ENCODE measurements around the gene TSTD1.
"Not testable (repeated sequence)": the region's sequence is repeated elsewhere in the genome, so short reads cannot be mapped to it uniquely, and the experiment has no call there.

Gene TSTD1

DNA sequence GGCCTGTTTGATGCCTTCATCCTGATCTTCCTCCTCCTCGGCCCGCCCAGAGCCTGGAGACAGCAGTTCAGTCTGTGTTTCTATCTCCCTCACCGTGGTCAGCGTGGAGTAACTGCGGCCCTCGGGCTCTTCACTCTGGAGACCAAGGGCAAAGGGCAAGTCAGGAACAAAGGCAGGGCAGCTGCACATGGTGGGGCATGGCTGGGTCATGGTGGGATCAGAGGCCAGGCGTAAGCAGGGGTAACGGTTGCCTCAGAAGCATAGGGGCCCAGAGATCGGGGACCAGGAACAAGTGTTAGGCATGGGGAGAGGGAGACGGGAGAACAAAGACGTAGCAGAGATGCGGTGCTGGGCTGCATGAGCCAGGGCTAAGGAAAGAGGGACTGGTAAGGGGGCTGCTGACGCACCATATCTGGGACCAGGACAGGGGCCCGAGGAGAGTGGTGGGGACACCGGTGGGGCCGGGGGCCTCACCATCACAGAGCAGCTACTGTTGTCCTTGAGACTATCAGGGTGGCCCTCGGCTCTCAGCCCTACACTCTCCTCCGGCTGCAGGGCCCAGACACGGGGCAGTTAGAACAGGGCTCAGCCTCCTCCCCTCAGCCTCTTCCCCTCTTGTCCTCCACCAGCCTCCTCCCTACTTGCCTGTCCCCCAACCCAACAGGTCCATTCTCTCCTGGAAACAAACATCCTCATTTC, 34.1 kb upstream of the TSTD1 start:
- no peak overlapping the region for H3K4me3 Mint-ChIP-seq
- no peaks in the 10 kb centered on the region for H3K27me3 Mint-ChIP-seq
- H3K4me1 Mint-ChIP-seq, result peaks cover 55% of the 10 kb centered on the region
- ATAC-seq (no peak), DNase-seq (no peak)
- H3K9me3 Mint-ChIP-seq, result no peaks in the 10 kb centered on the region
- H3K27ac Mint-ChIP-seq, result peak overlapping the region in 1 of 2 donors; percentile 83

- no peak for ATAC-seq
- Mint-ChIP-seq H3K27ac (no peak overlapping the region), H3K4me3 (no peak overlapping the region), H3K9me3 (no peaks in the 10 kb centered on the region), H3K27me3 (no peaks in the 10 kb centered on the region), H3K4me1 (peaks cover 65% of the 10 kb centered on the region)
- DNase-seq, result peak; percentile 41 to 49
These were observed 33.2 kb upstream of the TSTD1 start for GRCh38 chr1:161071886-161072371.

DNA sequence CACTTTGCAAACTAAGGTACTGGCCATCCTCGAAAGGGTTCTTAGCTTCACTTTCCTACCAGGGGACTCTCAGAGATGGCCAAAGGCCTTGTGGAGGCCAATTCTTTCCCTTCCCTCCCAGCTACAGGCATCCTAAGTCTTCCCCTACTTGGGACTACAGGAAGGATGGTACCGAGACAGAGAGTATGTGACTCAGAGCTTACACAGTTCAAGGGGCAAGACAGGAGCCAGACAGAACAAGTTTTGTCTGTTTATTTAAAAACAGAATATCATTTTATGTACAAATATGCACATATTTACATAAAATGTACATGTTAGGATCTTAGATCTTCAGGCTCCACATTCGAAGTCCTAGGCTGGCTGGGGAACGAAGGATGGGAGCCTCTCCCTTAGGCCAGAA, 32.0 kb upstream of the TSTD1 start:
- no peak for DNase-seq
- peaks cover 77% of the 10 kb centered on the region for H3K4me1 Mint-ChIP-seq
- H3K9me3 Mint-ChIP-seq, result no peaks in the 10 kb centered on the region
- H3K27me3 Mint-ChIP-seq, result no peaks in the 10 kb centered on the region
- H3K4me3 Mint-ChIP-seq, result no peak overlapping the region
- H3K27ac Mint-ChIP-seq, result peak overlapping the region in 1 of 2 donors; percentile 99
- ATAC-seq, result no peak

GRCh38 chr1:161069731-161070270, 31.0 kb upstream of the TSTD1 start, which contains the start of gene ARHGAP30:
TSS of gene ARHGAP30 (minus strand) at chr1:161069891. CDS start at chr1:161069624, 267 bp downstream.
- H3K27ac Mint-ChIP-seq, result peak within 1 kb of the TSS; percentile 97 to 99
- peak; percentile 92 for ATAC-seq
- H3K9me3 Mint-ChIP-seq, result no peaks in the 10 kb centered on the region
- H3K27me3 Mint-ChIP-seq, result no peaks in the 10 kb centered on the region
- peaks cover 83% of the 10 kb centered on the region for H3K4me1 Mint-ChIP-seq
- peak; percentile 77 to 91 for DNase-seq
- peak within 1 kb of the TSS; percentile 83 to 94 for H3K4me3 Mint-ChIP-seq

GRCh38 chr1:161069241-161069640, 30.5 kb upstream of the TSTD1 start:
- Mint-ChIP-seq H3K4me3 (peak overlapping the region; percentile 83 to 94), H3K9me3 (no peaks in the 10 kb centered on the region), H3K4me1 (peaks cover 83% of the 10 kb centered on the region), H3K27me3 (no peaks in the 10 kb centered on the region), H3K27ac (peak overlapping the region; percentile 97 to 99)
- DNase-seq (no peak), ATAC-seq (no peak)

DNA sequence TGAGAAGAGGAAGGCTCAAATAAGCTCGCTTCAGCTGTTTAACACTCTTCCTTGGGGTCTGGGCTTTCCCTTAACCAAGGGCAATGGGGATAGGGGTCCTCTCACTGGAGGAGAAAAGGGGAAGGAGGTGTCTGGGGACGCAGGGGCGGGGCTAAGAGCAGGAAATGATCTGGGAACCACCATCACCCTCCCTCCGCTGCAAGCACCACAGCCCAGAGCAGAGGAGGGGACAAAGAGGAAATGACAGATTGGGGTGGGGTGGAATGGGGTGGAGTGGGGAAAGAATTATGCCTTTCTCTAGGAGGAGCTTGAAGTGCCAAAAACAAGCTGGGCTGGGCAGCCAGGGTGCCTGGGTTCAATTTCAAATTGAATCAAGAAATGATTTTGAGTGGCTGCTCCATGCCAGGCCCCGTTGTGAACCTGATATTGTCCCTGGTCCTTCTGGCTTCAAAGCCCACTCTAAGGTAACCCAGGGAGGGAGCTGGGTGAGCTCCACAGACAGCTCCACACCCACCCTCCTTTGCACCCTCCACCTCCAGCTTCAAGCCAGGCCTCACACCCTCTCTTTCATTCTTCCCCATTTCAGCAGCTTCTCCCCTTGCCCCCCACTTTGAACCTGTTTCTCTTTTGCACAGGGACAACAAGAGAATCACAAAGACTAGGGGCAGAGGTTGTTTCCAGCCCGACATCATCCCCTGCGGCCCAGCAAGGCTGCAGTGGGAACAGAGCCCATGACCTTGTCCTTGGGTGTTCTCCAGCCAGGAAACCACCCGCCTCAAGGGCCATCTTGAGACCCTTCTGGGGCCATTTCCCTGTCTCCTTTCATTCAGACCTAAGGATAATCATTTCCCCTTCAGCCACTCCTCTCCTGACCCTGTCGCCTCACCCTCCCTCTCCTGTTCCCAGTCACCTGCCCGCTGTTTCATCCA, 29.8 kb upstream of the TSTD1 start:
- H3K27me3 Mint-ChIP-seq, result no peaks in the 10 kb centered on the region
- H3K4me3 Mint-ChIP-seq, result peak overlapping the region; percentile 83 to 94
- H3K9me3 Mint-ChIP-seq, result no peaks in the 10 kb centered on the region
- ATAC-seq (peak; percentile 72), DNase-seq (peak; percentile 44 to 80)
- peak overlapping the region; percentile 97 to 99 for H3K27ac Mint-ChIP-seq
- peaks cover 83% of the 10 kb centered on the region for H3K4me1 Mint-ChIP-seq

GRCh38 chr1:161066694-161067093, 27.9 kb upstream of the TSTD1 start:
- no peaks in the 10 kb centered on the region for H3K9me3 Mint-ChIP-seq
- H3K27ac Mint-ChIP-seq, result peak overlapping the region; percentile 74 to 97
- peak overlapping the region; percentile 83 to 94 for H3K4me3 Mint-ChIP-seq
- H3K27me3 Mint-ChIP-seq, result no peaks in the 10 kb centered on the region
- peaks cover 84% of the 10 kb centered on the region for H3K4me1 Mint-ChIP-seq
- DNase-seq (no peak), ATAC-seq (peak; percentile 25)

GRCh38 chr1:161065681-161066080, 26.9 kb upstream of the TSTD1 start:
- ATAC-seq, H3K9me3 Mint-ChIP-seq, H3K27me3 Mint-ChIP-seq, DNase-seq: not testable (repeated sequence)
- Mint-ChIP-seq H3K4me1 (peaks cover 81% of the 10 kb centered on the region), H3K4me3 (peak overlapping the region; percentile 53 to 55), H3K27ac (peak overlapping the region; percentile 44 to 89)

GRCh38 chr1:161063936-161064335, 25.2 kb upstream of the TSTD1 start:
- not testable (repeated sequence) for ATAC-seq, H3K9me3 Mint-ChIP-seq, DNase-seq, H3K27me3 Mint-ChIP-seq
- peaks cover 88% of the 10 kb centered on the region for H3K4me1 Mint-ChIP-seq
- peak overlapping the region in 1 of 2 donors; percentile 77 for H3K27ac Mint-ChIP-seq
- peak overlapping the region; percentile 73 to 83 for H3K4me3 Mint-ChIP-seq

- H3K9me3 Mint-ChIP-seq, result no peaks in the 10 kb centered on the region
- H3K27ac Mint-ChIP-seq, result no peak overlapping the region
- no peaks in the 10 kb centered on the region for H3K27me3 Mint-ChIP-seq
- DNase-seq (no peak), ATAC-seq (no peak)
- no peak overlapping the region for H3K4me3 Mint-ChIP-seq
- peaks cover 82% of the 10 kb centered on the region for H3K4me1 Mint-ChIP-seq
These were observed 22.7 kb upstream of the TSTD1 start for GRCh38 chr1:161061419-161061818.

DNA sequence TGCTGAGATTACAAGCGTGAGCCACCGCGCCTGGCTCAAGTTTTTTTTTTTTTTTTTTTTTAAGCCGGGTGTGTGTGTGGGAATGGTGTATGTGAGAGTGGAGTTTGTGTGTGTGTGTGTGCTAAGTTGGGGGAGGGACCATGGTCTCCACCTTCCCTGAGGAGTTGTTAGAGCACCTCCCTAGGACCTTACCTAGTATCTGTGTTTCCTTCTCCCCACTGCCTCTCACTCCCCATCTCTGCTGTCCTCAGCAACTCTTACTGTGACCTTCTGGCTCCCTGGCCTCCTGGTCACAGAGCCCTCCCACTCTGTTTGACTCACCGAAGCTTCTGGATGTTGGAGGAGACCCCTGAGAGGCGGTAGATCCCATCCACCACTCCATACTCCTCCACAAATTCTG, 20.5 kb upstream of the TSTD1 start:
- H3K9me3 Mint-ChIP-seq, result no peaks in the 10 kb centered on the region
- H3K4me1 Mint-ChIP-seq, result peaks cover 66% of the 10 kb centered on the region
- ATAC-seq (no peak), DNase-seq (no peak)
- H3K27me3 Mint-ChIP-seq, result no peaks in the 10 kb centered on the region
- H3K27ac Mint-ChIP-seq, result peak overlapping the region; percentile 46 to 92
- peak overlapping the region in 1 of 2 donors; percentile 19 for H3K4me3 Mint-ChIP-seq

DNA sequence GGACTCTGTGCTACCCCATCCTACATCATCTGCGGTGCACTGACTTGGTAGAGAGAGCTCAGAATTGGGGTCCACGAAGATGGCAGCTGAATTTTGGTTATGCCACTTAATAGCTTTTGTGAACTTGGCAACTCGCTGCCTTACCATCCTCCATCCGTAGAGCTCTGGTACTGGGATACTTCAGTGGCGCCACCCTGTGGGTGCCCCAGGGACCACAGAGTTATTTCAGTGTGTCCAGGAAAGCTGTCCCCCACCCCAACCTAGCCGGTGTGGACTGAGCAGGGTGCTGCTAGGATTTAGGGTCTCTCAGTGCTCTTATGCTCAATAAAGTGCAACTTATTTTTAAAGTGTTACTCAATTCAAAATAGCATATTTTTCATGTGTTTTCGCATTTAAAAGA, 16.0 kb upstream of the TSTD1 start:
- Mint-ChIP-seq H3K27me3 (no peaks in the 10 kb centered on the region), H3K4me3 (no peak overlapping the region), H3K27ac (peak overlapping the region in 1 of 2 donors; percentile 76), H3K4me1 (peaks cover 29% of the 10 kb centered on the region), H3K9me3 (no peaks in the 10 kb centered on the region)
- DNase-seq, result no peak
- no peak for ATAC-seq

DNA sequence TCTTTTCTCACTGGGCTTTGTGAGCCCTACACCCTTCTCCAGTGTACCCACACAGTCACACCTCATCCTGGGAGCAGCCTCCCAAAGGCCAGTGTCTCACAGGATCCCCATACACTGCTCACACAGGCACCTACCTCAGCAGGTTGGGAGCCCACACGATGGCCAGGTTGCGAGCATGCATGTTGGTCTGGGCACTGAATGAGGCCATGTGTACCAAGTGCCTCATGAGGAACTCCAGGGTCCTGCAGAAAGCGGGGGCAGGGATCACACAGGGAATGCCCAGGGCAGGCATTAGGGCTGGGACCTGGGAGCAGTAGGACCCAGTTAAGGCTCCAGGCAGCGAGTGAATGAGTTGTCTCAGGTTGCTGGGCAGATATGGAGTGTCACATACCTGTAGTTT, 15.5 kb upstream of the TSTD1 start:
- Mint-ChIP-seq H3K4me3 (no peak overlapping the region), H3K27me3 (no peaks in the 10 kb centered on the region), H3K27ac (peak overlapping the region; percentile 76 to 83), H3K9me3 (no peaks in the 10 kb centered on the region), H3K4me1 (peaks cover 27% of the 10 kb centered on the region)
- DNase-seq, result no peak
- no peak for ATAC-seq

DNA sequence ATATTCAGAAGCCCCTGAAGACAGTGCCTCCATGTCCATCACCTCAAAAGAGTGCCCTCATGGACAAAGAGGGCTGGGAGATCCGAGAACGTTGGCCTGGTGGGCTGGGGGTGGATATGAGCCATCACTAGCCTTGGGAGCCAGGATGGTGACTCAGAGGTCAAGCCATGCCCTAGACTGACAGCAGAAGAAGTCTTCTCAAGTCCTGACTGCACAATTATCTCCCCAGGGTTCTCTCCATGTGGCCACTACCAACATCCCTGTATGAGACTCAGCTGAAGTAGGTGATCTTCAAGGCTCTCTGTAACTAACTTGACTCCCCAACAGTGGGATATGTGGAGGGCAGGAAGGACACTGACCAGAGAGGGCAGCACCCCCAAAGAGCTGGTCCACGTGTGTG, 14.1 kb upstream of the TSTD1 start:
- Mint-ChIP-seq H3K4me1 (peaks cover 28% of the 10 kb centered on the region), H3K4me3 (no peak overlapping the region), H3K27ac (peak overlapping the region in 1 of 2 donors; percentile 67), H3K27me3 (no peaks in the 10 kb centered on the region), H3K9me3 (no peaks in the 10 kb centered on the region)
- ATAC-seq (no peak), DNase-seq (no peak)

DNA sequence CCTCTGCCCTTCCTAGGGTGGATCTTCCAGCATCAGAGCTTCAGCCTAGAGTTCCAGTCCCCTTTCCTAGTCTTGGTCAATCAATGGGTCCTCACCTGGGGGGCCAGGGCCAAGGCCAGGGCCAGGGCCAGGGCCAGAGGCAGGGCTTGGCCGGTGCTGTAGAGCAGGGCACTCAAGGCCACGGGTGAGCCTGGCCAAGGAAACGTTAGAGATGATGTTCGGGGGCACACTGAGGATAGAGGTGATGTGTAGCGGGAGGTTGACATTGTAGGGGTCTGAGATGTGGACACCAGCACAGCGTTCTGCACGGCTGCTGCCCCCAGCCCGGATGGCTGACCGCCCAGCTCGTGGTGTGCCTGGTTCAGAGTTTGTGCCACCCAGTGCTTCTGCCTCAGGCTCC, 12.5 kb upstream of the TSTD1 start:
- no peak overlapping the region for H3K27ac Mint-ChIP-seq

More for the DNA sequence above, 12.5 kb upstream of the TSTD1 start:
- DNase-seq (no peak), ATAC-seq (no peak)
- H3K9me3 Mint-ChIP-seq, result no peaks in the 10 kb centered on the region
- no peak overlapping the region for H3K4me3 Mint-ChIP-seq
- H3K4me1 Mint-ChIP-seq, result peaks cover 30% of the 10 kb centered on the region
- no peaks in the 10 kb centered on the region for H3K27me3 Mint-ChIP-seq

Data from stimulated activated naive CD8-positive, alpha-beta T cell treated with anti-CD3 and anti-CD28 coated beads, Interleukin-15, amount 100 ng/mL, for 72 hours (primary cell).